ENCODE results near the gene NT5DC1.

- TF ChIP-seq CTCF (IDR thresholded peaks at IDR 0.05) = no peak
- no peak for TF ChIP-seq REST (IDR thresholded peaks at IDR 0.05)
- no peak for TF ChIP-seq KDM1A (IDR thresholded peaks at IDR 0.05; ENCODE audit: low read depth)
- no peak for TF ChIP-seq CBX8 (IDR thresholded peaks at IDR 0.05)
- no peak for TF ChIP-seq FOSB (CRISPR knock-in tag; IDR thresholded peaks at IDR 0.05)
- TF ChIP-seq MAFK (IDR thresholded peaks at IDR 0.05; ENCODE audit: partially characterized antibody) = no peak
- TF ChIP-seq MAX (IDR thresholded peaks at IDR 0.05) = no peak
- no peak for TF ChIP-seq RAD21 (conservative IDR thresholded peaks at IDR 0.05 in 1 of 2, IDR thresholded peaks at IDR 0.05 in 1 of 2)
- no peak for TF ChIP-seq EP300 (IDR thresholded peaks at IDR 0.05)
- TF ChIP-seq CHD4 (IDR thresholded peaks at IDR 0.05; ENCODE audit: borderline replicate concordance) = no peak
Measured at GRCh38 chr6:116292553-116292952, 191.9 kb downstream of the NT5DC1 start.

All from A549 (cell line).